HepG2 (cell line): ENCODE data around the gene TRIM62. TPM values are rescaled to one million over a fixed set of nuclear protein-coding genes. Genes with fewer than 3 reads are reported as not detected.
A peak's percentile ranks its signal among the peaks of the same experiment; 100 is the strongest.

Experiments
- ATAC-seq: fragments of 200-7000 bp; cut with Tn5 transposase; 3 replicates; pipeline ENCODE4 v1.9.1; 2020; ENCODE audit warnings: mild to moderate bottlenecking, moderate library complexity
- BruUV-seq: library from RNA; stranded (reverse); fragments of 400-500 nt; replicated peaks from 2 replicates; lab custom pipeline; 2021; lab: Mats Ljungman, UMichigan
- CTCF ChIA-PET: fragments of 300-600 bp; formaldehyde crosslinking; extraction: SDS; loops from one replicate; lab custom pipeline; 2021; ENCODE audit warnings: low total read pairs, inconsistent platforms, low intra/inter-chr PET ratio; lab: Yijun Ruan, JAX
- POLR2A ChIA-PET: fragments of 350-600 bp; sonication (Branson Sonifier 250); formaldehyde crosslinking; loops from one replicate; lab custom pipeline; 2020; ENCODE audit warnings: antibody characterized with exemption, inconsistent platforms; lab: Yijun Ruan, JAX
- DNase-seq: peaks from one replicate; pipeline ENCODE4 v3.0.0-alpha.2; 2015; ENCODE audit warnings: low spot score
- FAIRE-seq: peaks from 3 replicates; lab custom pipeline; 2011; peaks lifted over from hg19 to GRCh38; lab: Jason Lieb, UNC
- H2AFZ ChIP-seq: one replicate; pipeline ENCODE4 v1.6.1; 2011; ENCODE audit warnings: low read length, inconsistent platforms
- H3K27ac ChIP-seq: fragments of 300-600 bp; 3 replicates; pipeline ENCODE4 v1.8.0; 2011; ENCODE audit warnings: mixed run types, mild to moderate bottlenecking, mixed read lengths, low read length, inconsistent platforms; ENCODE audit not compliant: insufficient read depth; ENCODE audit errors: extremely low read length
- H3K27me3 ChIP-seq, 2 experiments: fragments of 200-600 bp in 1 of 2; 2 replicates in 1 of 2; 3 replicates in 1 of 2; pipeline versions ENCODE4 v1.6.0 to v1.8.0; 2011; ENCODE audit warnings: low read length in 2 of 2, mild to moderate bottlenecking in 2 of 2, moderate library complexity in 2 of 2, inconsistent platforms in 1 of 2; ENCODE audit not compliant: insufficient read depth in 2 of 2, control insufficient read depth in 1 of 2
- H3K36me3 ChIP-seq, 2 experiments: fragments of 200-600 bp in 1 of 2; replicated peaks in 1 of 2; 2 replicates in 1 of 2; 3 replicates in 1 of 2; pipeline versions ENCODE4 v1.5.1 to v1.8.0; 2011; ENCODE audit warnings: low read length in 2 of 2, inconsistent platforms in 1 of 2; ENCODE audit not compliant: insufficient read depth in 2 of 2, control insufficient read depth in 1 of 2
- H3K4me1 ChIP-seq: 2 replicates; pipeline ENCODE4 v1.5.1; 2012; ENCODE audit warnings: low read length, inconsistent platforms; ENCODE audit not compliant: insufficient read depth
- H3K4me2 ChIP-seq: 2 replicates; pipeline ENCODE4 v1.6.0; 2011; ENCODE audit warnings: low read depth, low read length, inconsistent platforms
- H3K4me3 ChIP-seq, 3 experiments: fragments of 200-600 bp in 1 of 3; sonication (generic), shearing (Covaris generic) in 1 of 3; replicated peaks in 1 of 3; 2 replicates each; pipeline ENCODE4 v1.5.1; 2011 to 2016; ENCODE audit warnings: low read length in 3 of 3, inconsistent platforms in 2 of 3, low read depth in 2 of 3, mild to moderate bottlenecking in 2 of 3, control low read depth in 1 of 3, mixed read lengths in 1 of 3; ENCODE audit not compliant: insufficient read depth in 1 of 3
- H3K79me2 ChIP-seq: one replicate; pipeline ENCODE4 v1.6.1; 2011; ENCODE audit warnings: low read length, inconsistent platforms; ENCODE audit not compliant: insufficient read depth
- H3K9ac ChIP-seq: 2 replicates; pipeline ENCODE4 v1.6.0; 2011; ENCODE audit warnings: mild to moderate bottlenecking, low read depth, low read length, inconsistent platforms; ENCODE audit not compliant: insufficient read depth
- H3K9me3 ChIP-seq: 2 replicates; pipeline ENCODE4 v1.5.1; 2012; ENCODE audit warnings: mild to moderate bottlenecking, low read length
- H4K20me1 ChIP-seq: 2 replicates; pipeline ENCODE4 v1.6.0; 2011; ENCODE audit warnings: inconsistent platforms, mild to moderate bottlenecking, low read length, moderate library complexity; ENCODE audit not compliant: insufficient read depth
- DNMT3B ChIP-seq: conservative IDR thresholded peaks from 2 replicates; pipeline ENCODE4 v1.6.1; 2016; ENCODE audit warnings: missing biosample characterization, control low read depth
- DPF2 ChIP-seq: sonication (generic); formaldehyde crosslinking; IDR thresholded peaks from 2 replicates; pipeline ENCODE4 v1.4.0; 2020; ENCODE audit warnings: mild to moderate bottlenecking, low read depth, missing genetic modification reagents, borderline replicate concordance
- HMG20B ChIP-seq: conservative IDR thresholded peaks from 2 replicates; pipeline ENCODE4 v1.6.1; 2016; ENCODE audit warnings: missing genetic modification reagents, missing compliant biosample characterization
- HOMEZ ChIP-seq: IDR thresholded peaks from 2 replicates; pipeline ENCODE4 v1.6.1; 2016; ENCODE audit warnings: low read depth
- JUN ChIP-seq: sonication (generic); formaldehyde crosslinking; IDR thresholded peaks from 2 replicates; pipeline ENCODE4 v1.4.0; 2020; ENCODE audit warnings: mild to moderate bottlenecking, missing genetic modification reagents
- KAT8 ChIP-seq: IDR thresholded peaks from 2 replicates; pipeline ENCODE4 v1.6.1; 2016; ENCODE audit warnings: missing genetic modification reagents, missing compliant biosample characterization
- KDM5A ChIP-seq: fragments of 200-600 bp; sonication (generic); IDR thresholded peaks from 2 replicates; pipeline ENCODE4 v1.7.0; 2018; ENCODE audit warnings: antibody characterized with exemption, mild to moderate bottlenecking, low read length, borderline replicate concordance
- MAF1 ChIP-seq: sonication (generic); formaldehyde crosslinking; IDR thresholded peaks from 2 replicates; pipeline ENCODE4 v1.5.0; 2020; ENCODE audit warnings: missing genetic modification reagents, borderline replicate concordance
- NCOA1 ChIP-seq: sonication (generic); formaldehyde crosslinking; IDR thresholded peaks from 2 replicates; pipeline ENCODE4 v1.9.0; 2021; ENCODE audit warnings: missing genetic modification reagents
- NCOR1 ChIP-seq: fragments of 200-600 bp; sonication (generic); IDR thresholded peaks from 2 replicates; pipeline ENCODE4 v1.7.0; 2017; ENCODE audit warnings: antibody characterized with exemption, low read length, borderline replicate concordance
- POGZ ChIP-seq: sonication (generic); formaldehyde crosslinking; IDR thresholded peaks from 2 replicates; pipeline ENCODE4 v1.4.0; 2020; ENCODE audit warnings: mild to moderate bottlenecking, missing genetic modification reagents
- SMC3 ChIP-seq: IDR thresholded peaks from 2 replicates; pipeline ENCODE4 v1.6.1; 2011; ENCODE audit warnings: low read length, improper control_type of control experiment
- SP1 ChIP-seq, 2 experiments: fragments of 450-650 bp in 1 of 2; sonication (generic) in 1 of 2; formaldehyde crosslinking in 1 of 2; IDR thresholded peaks; 2 replicates each; pipeline versions ENCODE4 v1.4.0 to v1.6.1; 2016 to 2020; ENCODE audit warnings: missing genetic modification reagents in 1 of 2
- STAT5B ChIP-seq: sonication (generic); formaldehyde crosslinking; IDR thresholded peaks from 2 replicates; pipeline ENCODE4 v1.4.0; 2020; ENCODE audit warnings: missing genetic modification reagents
- ZBTB4 ChIP-seq: sonication (generic); formaldehyde crosslinking; IDR thresholded peaks from 2 replicates; pipeline ENCODE4 v1.4.0; 2020; ENCODE audit warnings: missing genetic modification reagents, mild to moderate bottlenecking, borderline replicate concordance
- ZNF232 ChIP-seq: sonication (generic); formaldehyde crosslinking; IDR thresholded peaks from 2 replicates; pipeline ENCODE4 v1.4.0; 2020; ENCODE audit warnings: missing genetic modification reagents, borderline replicate concordance
- ZNF350 ChIP-seq: sonication (generic); formaldehyde crosslinking; IDR thresholded peaks from 2 replicates; pipeline ENCODE4 v1.4.0; 2020; ENCODE audit warnings: mild to moderate bottlenecking, low read depth, missing genetic modification reagents, borderline replicate concordance
- ZSCAN25 ChIP-seq: sonication (generic); formaldehyde crosslinking; IDR thresholded peaks from 2 replicates; pipeline ENCODE4 v1.8.0; 2022; ENCODE audit warnings: mild to moderate bottlenecking, missing genetic modification reagents
- WGBS: methylation state at CpG from one replicate; pipeline ENCODE4 v1.1.6; 2017; ENCODE audit warnings: low lambda C conversion rate; 5-methylcytosine and 5-hydroxymethylcytosine counted together
- in situ Hi-C: cut with HindIII; loops from 2 replicates; pipeline ENCODE4 v1.10.0; 2017; ENCODE audit warnings: low pct_unique_long_range_greater_than_20kb; ENCODE audit not compliant: extremely low pct_ligation_motif_present
- intact Hi-C: fragments of 100-400 bp; cut with micrococcal nuclease; formaldehyde crosslinking; loops from one replicate; pipeline ENCODE4 v1.10.0; 2022; ENCODE audit not compliant: unreplicated experiment
- polyA plus RNA-seq, 8 experiments: library from polyadenylated mRNA; depleted of rRNA in 3 of 8; stranded (reverse) in 7 of 8; unstranded in 1 of 8; fragments of >200 nt; fragmentation: Illumina TruSeq in 4 of 8; extraction: Trizol in 4 of 8; gene quantifications; 2 replicates each; pipeline versions ENCODE4 v1.2.1 to v1.2.3, GENCODE V29; 2011 to 2016; ENCODE audit warnings: low read depth in 4 of 8, missing spikeins in 1 of 8, mixed read lengths in 1 of 8; ENCODE audit not compliant: insufficient read depth in 1 of 8
- total RNA-seq, 5 experiments: library from RNA; depleted of rRNA; stranded (reverse); fragments of >200 nt; fragmentation: Illumina TruSeq; extraction: Trizol; gene quantifications; 2 replicates each; pipeline ENCODE4 v1.2.3, GENCODE V29; 2016; ENCODE audit warnings: low read depth in 1 of 5

The TRIM62 gene
- total and polyA plus RNA-seq, 2 of the 13 experiments (the other 11 are each of a cell fraction or from before 2014, with no cell fraction given) = 0.53 to 0.57 TPM

GRCh38 chr1:33127001-33127823 is 54.6 kb downstream of the TRIM62 start:
- peak; percentile 98 for FAIRE-seq
- Histone ChIP-seq H3K4me2 (peak overlapping the region; percentile 89), H4K20me1 (no peaks in the 10 kb centered on the region), H2AFZ (peak overlapping the region; percentile 89), H3K27me3 (no peaks in the 10 kb centered on the region; a peak in 1 of 5 replicates), H3K27ac (peak overlapping the region; percentile 94), H3K36me3 (no peaks in the 10 kb centered on the region; a peak in 1 of 5 replicates), H3K4me3 (peak overlapping the region; percentile 82 to 100 (median 92)), H3K79me2 (peaks cover 22% of the 10 kb centered on the region), H3K4me1 (peaks cover 45% of the 10 kb centered on the region), H3K9ac (peak overlapping the region; percentile 95), H3K9me3 (no peaks in the 10 kb centered on the region)
- ATAC-seq = peak; percentile 99
- intact Hi-C loops (loop anchor here (1.0 to 10.0 kb wide), 4 partner anchors 32 to 345 kb away; partner anchors contain the start of genes ZNF362 and ZSCAN20), in situ Hi-C loops (no loop called here)
- BruUV-seq = no TSS peak
- under 1% methylated on average over 23 of the region's 44 CpGs for WGBS
- CTCF ChIA-PET = no interaction called here
- POLR2A ChIA-PET = interaction anchor here (0.8 to 2.6 kb wide), 21 partner anchors 9 to 1733 kb away, joined by 3 to 19 read pairs (median 4); partner anchors contain the start of genes AZIN2, RBBP4, RNF19B and S100PBP
- peak; percentile 99 for DNase-seq
- TF ChIP-seq MAF1 (CRISPR knock-in tag) (peak; percentile 76), NCOR1 (peak; percentile 62; the same call in 1 of the 2 replicates), NCOA1 (peak; percentile 86), HOMEZ (CRISPR knock-in tag) (peak; percentile 93), KAT8 (CRISPR knock-in tag) (peak; percentile 99), ZBTB4 (no peak), SP1 (IDR thresholded peaks at IDR 0.05) (no peak), SP1 (CRISPR knock-in tag; IDR thresholded peaks at IDR 0.05) (peak; percentile 81), STAT5B (CRISPR knock-in tag) (no peak), JUN (peak; percentile 55; the same call in 1 of the 2 replicates), ZNF350 (peak; percentile 93), SMC3 (no peak), POGZ (CRISPR knock-in tag) (peak; percentile 100), KDM5A (peak; percentile 88), HMG20B (CRISPR knock-in tag) (peak; percentile 75; the same call in 1 of the 2 replicates), ZSCAN25 (CRISPR knock-in tag) (0 out of 2 replicates have a peak, but pooled peaks have one; percentile 4), ZNF232 (peak; percentile 83; the same call in 1 of the 2 replicates), DNMT3B (CRISPR knock-in tag) (no peak), DPF2 (CRISPR knock-in tag) (no peak)
